Lower leg skin (tissue), 3 donors: ENCODE data around the gene THBS1.

Experiments
- CTCF ChIP-seq, 3 donors: fragments of 450-650 bp; IDR thresholded peaks; one replicate each; pipeline ENCODE4 v1.5.1; 2016; ENCODE audit warnings: antibody characterized with exemption in 3 of 3, mild to moderate bottlenecking in 3 of 3, moderate library complexity in 2 of 3
- POLR2A ChIP-seq, 2 donors: fragments of 450-650 bp; IDR thresholded peaks; one replicate each; pipeline ENCODE4 v1.6.1; 2016 to 2017; ENCODE audit warnings: antibody characterized with exemption in 2 of 2, mild to moderate bottlenecking in 1 of 2, moderate library complexity in 1 of 2

GRCh38 chr15:39585871-39586301, 5.0 kb downstream of the THBS1 start:
- TF ChIP-seq CTCF (IDR thresholded peaks at IDR 0.05), result no peak
- TF ChIP-seq POLR2A (IDR thresholded peaks at IDR 0.05), result no peak
